GM10248 (cell line): Measurements from ENCODE around the gene ITGB4.

Experiments
- CTCF ChIA-PET: fragments of 300-600 bp; sonication (Branson Sonifier 250); formaldehyde crosslinking; extraction: SDS; loops from one replicate; lab custom pipeline; 2021; ENCODE audit warnings: antibody characterized with exemption; lab: Yijun Ruan, JAX
- POLR2A ChIA-PET: fragments of 350-650 bp; sonication (Branson Sonifier 250); formaldehyde crosslinking; extraction: SDS; loops from one replicate; lab custom pipeline; 2020; ENCODE audit warnings: antibody characterized with exemption; lab: Yijun Ruan, JAX
- DNase-seq: peaks from one replicate; pipeline ENCODE4 v3.0.0; 2012; ENCODE audit errors: extremely low spot score
- CTCF ChIP-seq: IDR thresholded peaks from 2 replicates; pipeline ENCODE4 v1.5.1; 2012; ENCODE audit warnings: mild to moderate bottlenecking, low read depth; ENCODE audit errors: extremely low read depth, missing control alignments, control extremely low read depth

The ITGB4 gene

DNA sequence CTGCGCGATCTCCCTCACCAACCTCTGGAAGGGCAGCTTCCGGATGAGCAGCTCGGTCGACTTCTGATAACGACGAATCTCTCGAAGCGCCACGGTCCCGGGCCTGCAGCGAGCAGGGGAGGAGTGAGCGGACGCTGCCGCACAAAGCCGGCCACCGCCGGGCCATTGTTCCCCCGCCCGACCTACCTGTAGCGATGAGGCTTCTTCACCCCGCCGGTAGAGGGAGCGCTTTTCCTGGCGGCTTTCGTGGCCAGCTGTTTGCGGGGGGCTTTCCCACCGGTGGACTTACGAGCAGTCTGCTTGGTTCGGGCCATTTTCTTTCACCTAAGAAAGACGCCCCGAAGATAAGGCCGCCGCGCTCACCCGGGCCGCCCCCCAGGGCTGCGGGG lies 57.6 kb downstream of the ITGB4 start:
- DNase-seq: peak; percentile 63
- TF ChIP-seq CTCF: peak; percentile 58
- CTCF ChIA-PET: interaction anchor here (1.9 to 8.6 kb wide), 2 partner anchors 11 to 15 kb away, joined by 7 to 71 read pairs; partner anchors contain the start of gene GALK1
- POLR2A ChIA-PET: interaction anchor here (0.6 to 7.2 kb wide), 4 partner anchors 15 to 1151 kb away, joined by 3 to 97 read pairs (median 13); partner anchors contain the start of genes GALK1 and WBP2

DNA sequence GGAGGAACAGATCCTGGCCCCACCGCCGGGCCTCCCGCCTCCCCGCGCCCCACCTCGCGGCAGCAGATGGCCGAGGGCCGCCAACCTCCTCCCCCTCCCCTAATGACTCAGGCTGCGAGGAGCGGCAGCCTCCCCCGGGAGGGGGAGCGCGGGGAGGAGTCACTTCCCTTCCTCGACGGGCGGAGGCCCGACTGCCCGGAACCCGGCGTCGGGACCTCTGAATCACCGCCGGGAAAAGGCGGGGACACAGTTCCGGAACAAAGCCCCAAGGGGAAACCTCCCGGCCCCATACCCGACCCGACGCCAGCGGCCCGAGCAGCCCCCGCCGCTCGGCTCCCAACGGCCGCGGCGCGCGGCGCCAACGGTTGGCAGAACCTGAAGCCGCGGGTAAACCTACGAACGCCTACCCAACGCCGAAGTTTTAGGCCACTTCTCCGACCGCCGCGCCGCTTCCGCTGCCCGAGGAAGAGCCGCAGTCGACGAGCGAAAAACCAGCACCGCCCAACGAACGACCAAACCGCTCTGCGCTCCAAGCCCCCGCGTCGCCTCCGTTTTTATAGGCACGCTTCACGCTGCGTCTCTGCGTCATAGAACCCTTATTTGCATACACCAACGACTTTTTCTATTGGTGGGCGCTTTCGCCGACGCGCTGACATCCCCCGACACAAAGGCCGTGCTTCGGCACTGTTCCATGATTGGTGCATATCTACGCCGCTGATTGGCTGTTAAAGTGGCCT lies 58.2 kb downstream of the ITGB4 start:
- peak; percentile 94 for DNase-seq
- ChIA-PET CTCF (interaction anchor here (0.7 to 8.6 kb wide), 11 partner anchors 10 to 146 kb away, joined by 3 to 71 read pairs (median 3); partner anchors contain the start of genes GALK1 and SMIM5), POLR2A (interaction anchor here (0.6 to 7.2 kb wide), 38 partner anchors 9 to 906 kb away, joined by 3 to 97 read pairs (median 4); partner anchors contain the start of genes FDXR, GALK1, UNC13D and WBP2)
- TF ChIP-seq CTCF: no peak

- no peak for DNase-seq
- TF ChIP-seq CTCF: no peak
- POLR2A ChIA-PET: interaction anchor here (0.5 to 1.5 kb wide), 41 partner anchors 9 to 907 kb away, joined by 3 to 24 read pairs (median 4); partner anchors contain the start of genes FDXR, GALK1, UNC13D and WBP2
- CTCF ChIA-PET: interaction anchor here (0.7 to 8.6 kb wide), 12 partner anchors 9 to 147 kb away, joined by 3 to 71 read pairs (median 3); partner anchors contain the start of genes GALK1 and SMIM5
These were observed 59.0 kb downstream of the ITGB4 start for GRCh38 chr17:75779987-75780889.

- DNase-seq: peak; percentile 60
- CTCF ChIA-PET: interaction anchor here (0.8 to 5.8 kb wide), 23 partner anchors 8 to 150 kb away, joined by 3 to 35 read pairs (median 6); partner anchors contain the start of genes GALK1, MRPL38, SMIM5 and WBP2
- POLR2A ChIA-PET: interaction anchor here (0.6 to 1.6 kb wide), 4 partner anchors 11 to 177 kb away, joined by 3 to 8 read pairs (median 4); no protein-coding TSS in a partner anchor
- TF ChIP-seq CTCF: peak; percentile 53
These were observed 62.0 kb downstream of the ITGB4 start for GRCh38 chr17:75783069-75783783.

- no peak for DNase-seq
- CTCF ChIA-PET: interaction anchor here (0.7 to 5.8 kb wide), 25 partner anchors 8 to 150 kb away, joined by 3 to 35 read pairs (median 5); partner anchors contain the start of genes GALK1, MRPL38, SMIM5 and WBP2
- no peak for TF ChIP-seq CTCF
- POLR2A ChIA-PET: interaction anchor here (0.5 to 1.6 kb wide), 5 partner anchors 7 to 503 kb away, joined by 3 to 13 read pairs (median 6); no protein-coding TSS in a partner anchor
These were observed 62.7 kb downstream of the ITGB4 start for GRCh38 chr17:75783803-75784472.
